Islet precursor cell (in vitro differentiated cells): ENCODE data around the gene ESYT2.

ENCODE experiments used
- DNase-seq: peaks from one replicate; pipeline ENCODE4 v3.0.0-alpha.2; 2018

The ESYT2 gene

GRCh38 chr7:158682456-158682855 is 146.9 kb downstream of the ESYT2 start:
- DNase-seq: no peak
